Measurements from ENCODE around the gene MEOX1. TPM values are rescaled to one million over a fixed set of nuclear protein-coding genes. Genes with fewer than 3 reads are reported as not detected.

The MEOX1 gene
- total RNA-seq, 1 experiment from 2014 or later = 0.72 TPM

GRCh38 chr17:43707184-43707583 is 45.5 kb upstream of the MEOX1 start:
- Histone ChIP-seq H3K4me2 (no peak overlapping the region), H3K9me3 (ENCODE audit: insufficient read depth, low read depth) (no peaks in the 10 kb centered on the region), H2AFZ (no peak overlapping the region), H3K27me3 (ENCODE audit: insufficient read depth, low read depth) (no peaks in the 10 kb centered on the region), H3K9me2 (ENCODE audit: insufficient read depth) (no peaks in the 10 kb centered on the region), H4K20me1 (ENCODE audit: insufficient read depth) (no peaks in the 10 kb centered on the region), H3K27ac (no peak overlapping the region), H3K79me2 (ENCODE audit: low read depth) (no peaks in the 10 kb centered on the region), H3K4me1 (replicated peaks; ENCODE audit: insufficient read depth) (no peaks in the 10 kb centered on the region), H3F3A (ENCODE audit: insufficient read depth, low read depth) (peaks cover 11% of the 10 kb centered on the region), H3K36me3 (ENCODE audit: low read depth) (no peaks in the 10 kb centered on the region), H3K4me3 (no peak overlapping the region)
- ChIA-PET CTCF (interaction anchor here (0.5 to 0.8 kb wide), 2 partner anchors 11 to 60 kb away, joined by 3 read pairs; no protein-coding TSS in a partner anchor), POLR2A (ENCODE audit: unreplicated experiment) (no interaction called here)
- BruUV-seq (replicated peaks) = no TSS peak
- intact Hi-C loops (cut with micrococcal nuclease; ENCODE audit: unreplicated experiment) = no loop called here
- TF ChIP-seq EZH2 (IDR thresholded peaks at IDR 0.05; ENCODE audit: low read depth) = no peak
- no peak for DNase-seq

GRCh38 chr17:43706235-43706634 is 44.5 kb upstream of the MEOX1 start:
- H3K4me3 ChIP-seq = no peak overlapping the region
- H3F3A ChIP-seq (ENCODE audit: insufficient read depth, low read depth) = peaks cover 13% of the 10 kb centered on the region
- no peak overlapping the region for H3K4me2 ChIP-seq
- H3K27ac ChIP-seq = no peak overlapping the region
- no peaks in the 10 kb centered on the region for H3K27me3 ChIP-seq (ENCODE audit: insufficient read depth, low read depth)
- ChIA-PET CTCF (no interaction called here), POLR2A (ENCODE audit: unreplicated experiment) (no interaction called here)
- H3K4me1 ChIP-seq (replicated peaks; ENCODE audit: insufficient read depth) = no peaks in the 10 kb centered on the region
- TF ChIP-seq, protein P1, sequence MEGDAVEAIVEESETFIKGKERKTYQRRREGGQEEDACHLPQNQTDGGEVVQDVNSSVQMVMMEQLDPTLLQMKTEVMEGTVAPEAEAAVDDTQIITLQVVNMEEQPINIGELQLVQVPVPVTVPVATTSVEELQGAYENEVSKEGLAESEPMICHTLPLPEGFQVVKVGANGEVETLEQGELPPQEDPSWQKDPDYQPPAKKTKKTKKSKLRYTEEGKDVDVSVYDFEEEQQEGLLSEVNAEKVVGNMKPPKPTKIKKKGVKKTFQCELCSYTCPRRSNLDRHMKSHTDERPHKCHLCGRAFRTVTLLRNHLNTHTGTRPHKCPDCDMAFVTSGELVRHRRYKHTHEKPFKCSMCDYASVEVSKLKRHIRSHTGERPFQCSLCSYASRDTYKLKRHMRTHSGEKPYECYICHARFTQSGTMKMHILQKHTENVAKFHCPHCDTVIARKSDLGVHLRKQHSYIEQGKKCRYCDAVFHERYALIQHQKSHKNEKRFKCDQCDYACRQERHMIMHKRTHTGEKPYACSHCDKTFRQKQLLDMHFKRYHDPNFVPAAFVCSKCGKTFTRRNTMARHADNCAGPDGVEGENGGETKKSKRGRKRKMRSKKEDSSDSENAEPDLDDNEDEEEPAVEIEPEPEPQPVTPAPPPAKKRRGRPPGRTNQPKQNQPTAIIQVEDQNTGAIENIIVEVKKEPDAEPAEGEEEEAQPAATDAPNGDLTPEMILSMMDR (conservative IDR thresholded peaks at IDR 0.05) = no peak
- TF ChIP-seq EZH2 (IDR thresholded peaks at IDR 0.05; ENCODE audit: low read depth) = no peak
- intact Hi-C loops (cut with micrococcal nuclease; ENCODE audit: unreplicated experiment) = no loop called here
- no TSS peak for BruUV-seq (replicated peaks)
- H3K9me2 ChIP-seq (ENCODE audit: insufficient read depth) = no peaks in the 10 kb centered on the region
- no peaks in the 10 kb centered on the region for H3K9me3 ChIP-seq (ENCODE audit: insufficient read depth, low read depth)
- DNase-seq = no peak
- H3K36me3 ChIP-seq (ENCODE audit: low read depth) = no peaks in the 10 kb centered on the region
- H3K79me2 ChIP-seq (ENCODE audit: low read depth) = no peaks in the 10 kb centered on the region
- H2AFZ ChIP-seq = no peak overlapping the region
- no peaks in the 10 kb centered on the region for H4K20me1 ChIP-seq (ENCODE audit: insufficient read depth)

DNA sequence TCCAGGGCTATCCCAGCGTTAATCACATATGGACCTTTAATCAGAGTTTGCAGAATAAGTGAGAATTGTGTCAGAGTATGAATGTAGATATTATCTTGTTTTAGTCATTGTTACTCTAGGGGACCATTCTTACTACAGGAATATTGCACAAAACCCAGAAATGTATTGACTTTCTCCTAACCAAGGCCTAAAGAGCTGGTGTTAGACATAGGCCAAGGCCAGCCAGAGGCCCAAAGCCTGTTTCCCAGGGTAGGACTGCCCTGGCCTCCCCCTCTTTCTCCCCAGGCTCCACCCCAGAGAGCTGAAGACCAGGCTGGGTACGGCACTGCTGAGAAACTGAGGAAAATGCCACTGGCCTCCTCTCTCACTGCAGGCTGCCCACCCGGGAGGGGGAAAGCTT is 41.9 kb upstream of the MEOX1 start:
- intact Hi-C loops (cut with micrococcal nuclease; ENCODE audit: unreplicated experiment) = no loop called here
- ChIA-PET POLR2A (ENCODE audit: unreplicated experiment) (no interaction called here), CTCF (no interaction called here)
- no peak overlapping the region for H3K27ac ChIP-seq
- H3K9me3 ChIP-seq (ENCODE audit: insufficient read depth, low read depth) = no peaks in the 10 kb centered on the region
- H3K4me3 ChIP-seq = no peak overlapping the region
- no peak overlapping the region for H3K4me2 ChIP-seq
- peaks cover 33% of the 10 kb centered on the region for H3F3A ChIP-seq (ENCODE audit: insufficient read depth, low read depth)
- no TSS peak for BruUV-seq (replicated peaks)
- no peaks in the 10 kb centered on the region for H4K20me1 ChIP-seq (ENCODE audit: insufficient read depth)
- H2AFZ ChIP-seq = no peak overlapping the region
- no peaks in the 10 kb centered on the region for H3K4me1 ChIP-seq (replicated peaks; ENCODE audit: insufficient read depth)
- no peak for DNase-seq
- H3K27me3 ChIP-seq (ENCODE audit: insufficient read depth, low read depth) = no peaks in the 10 kb centered on the region
- no peaks in the 10 kb centered on the region for H3K79me2 ChIP-seq (ENCODE audit: low read depth)
- no peak for TF ChIP-seq EZH2 (IDR thresholded peaks at IDR 0.05; ENCODE audit: low read depth)
- TF ChIP-seq, protein P1 (conservative IDR thresholded peaks at IDR 0.05) = no peak
- H3K36me3 ChIP-seq (ENCODE audit: low read depth) = no peaks in the 10 kb centered on the region
- no peaks in the 10 kb centered on the region for H3K9me2 ChIP-seq (ENCODE audit: insufficient read depth)

DNA sequence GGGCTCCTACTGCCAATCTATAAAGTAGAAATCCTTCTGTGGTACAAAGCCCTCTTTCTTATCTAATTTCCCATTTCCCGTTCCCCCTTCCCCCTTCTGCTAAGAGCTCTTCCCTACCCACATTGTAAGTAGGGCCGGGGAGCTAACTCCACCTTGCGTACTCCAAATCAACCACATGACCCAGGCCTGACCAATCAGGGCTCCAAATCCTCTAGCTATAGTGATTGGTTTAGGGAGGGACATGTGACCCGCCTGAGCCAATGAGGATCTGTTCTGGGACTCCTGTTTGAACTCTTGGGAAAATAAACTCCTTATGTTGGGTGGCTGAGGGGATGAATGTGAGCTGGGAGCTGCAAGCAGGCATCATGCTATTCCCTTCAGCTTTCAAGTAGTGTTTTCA is 40.9 kb upstream of the MEOX1 start:
- Histone ChIP-seq H3K4me1 (replicated peaks; ENCODE audit: insufficient read depth) (no peaks in the 10 kb centered on the region), H4K20me1 (ENCODE audit: insufficient read depth) (no peaks in the 10 kb centered on the region), H3K27ac (no peak overlapping the region), H3K9me3 (ENCODE audit: insufficient read depth, low read depth) (no peaks in the 10 kb centered on the region), H3K9me2 (ENCODE audit: insufficient read depth) (no peaks in the 10 kb centered on the region), H3K79me2 (ENCODE audit: low read depth) (no peaks in the 10 kb centered on the region), H2AFZ (no peak overlapping the region), H3F3A (ENCODE audit: insufficient read depth, low read depth) (peaks cover 33% of the 10 kb centered on the region; the same call in 1 of the 2 replicates), H3K4me2 (no peak overlapping the region), H3K4me3 (no peak overlapping the region), H3K36me3 (ENCODE audit: low read depth) (no peaks in the 10 kb centered on the region), H3K27me3 (ENCODE audit: insufficient read depth, low read depth) (no peaks in the 10 kb centered on the region)
- ChIA-PET POLR2A (ENCODE audit: unreplicated experiment) (interaction anchor here (0.9 kb wide), 1 partner anchor 141 kb away, joined by 6 read pairs; no protein-coding TSS in a partner anchor), CTCF (no interaction called here)
- TF ChIP-seq, protein P1 (conservative IDR thresholded peaks at IDR 0.05) = no peak
- intact Hi-C loops (cut with micrococcal nuclease; ENCODE audit: unreplicated experiment) = no loop called here
- DNase-seq = no peak
- no TSS peak for BruUV-seq (replicated peaks)
